GM23338 (cell line): Measurements from ENCODE around the gene NSMCE1. TPM values are rescaled to one million over a fixed set of nuclear protein-coding genes. Genes with fewer than 3 reads are reported as not detected.
"Not testable (repeated sequence)": the region's sequence is repeated elsewhere in the genome, so short reads cannot be mapped to it uniquely, and the experiment has no call there.

Experiments used
- ATAC-seq: fragments of 200-7000 bp; cut with Tn5 transposase; 3 replicates; pipeline ENCODE4 v1.9.1; 2020
- DNase-seq: peaks from one replicate; pipeline ENCODE4 v3.0.0-alpha.2; 2015; ENCODE audit warnings: low spot score
- H2AFZ ChIP-seq: fragments of 200-600 bp; sonication (generic); 2 replicates; pipeline ENCODE4 v1.8.0; 2016; ENCODE audit warnings: antibody characterized with exemption, mild to moderate bottlenecking, moderate library complexity
- H3F3A ChIP-seq: fragments of 200-600 bp; sonication (generic); replicated peaks from 2 replicates; pipeline ENCODE4 v1.8.0; 2017; ENCODE audit warnings: antibody characterized with exemption, mixed run types, low read depth
- H3K27ac ChIP-seq: fragments of 200-600 bp; sonication (generic); 2 replicates; pipeline ENCODE4 v1.6.1; 2016; ENCODE audit warnings: low read depth
- H3K27me3 ChIP-seq: fragments of 200-600 bp; sonication (generic); 2 replicates; pipeline ENCODE4 v1.8.0; 2016; ENCODE audit warnings: mild to moderate bottlenecking, mixed run types, moderate library complexity; ENCODE audit not compliant: insufficient read depth
- H3K36me3 ChIP-seq: fragments of 200-600 bp; sonication (generic); 2 replicates; pipeline ENCODE4 v1.8.0; 2016; ENCODE audit warnings: mild to moderate bottlenecking; ENCODE audit not compliant: insufficient read depth
- H3K4me1 ChIP-seq: fragments of 200-600 bp; sonication (generic); 2 replicates; pipeline ENCODE4 v1.8.0; 2016; ENCODE audit warnings: mild to moderate bottlenecking, moderate library complexity; ENCODE audit not compliant: insufficient read depth
- H3K4me2 ChIP-seq: fragments of 200-600 bp; sonication (generic); 2 replicates; pipeline ENCODE4 v1.7.1; 2017; ENCODE audit warnings: mixed run types
- H3K4me3 ChIP-seq: fragments of 200-600 bp; sonication (generic); 2 replicates; pipeline ENCODE4 v1.6.1; 2016; ENCODE audit warnings: mixed run types
- H3K79me2 ChIP-seq: fragments of 200-600 bp; sonication (generic); replicated peaks from 2 replicates; pipeline ENCODE4 v1.8.0; 2017; ENCODE audit warnings: mild to moderate bottlenecking; ENCODE audit not compliant: insufficient read depth
- H3K9me2 ChIP-seq: fragments of 200-600 bp; sonication (generic); 2 replicates; pipeline ENCODE4 v1.8.0; 2017; ENCODE audit not compliant: insufficient read depth
- H4K20me1 ChIP-seq: fragments of 200-600 bp; sonication (generic); replicated peaks from 2 replicates; pipeline ENCODE4 v1.8.0; 2017; ENCODE audit warnings: mild to moderate bottlenecking; ENCODE audit not compliant: insufficient read depth
- H3K27ac Mint-ChIP-seq: 2 replicates; pipeline ENCODE4 v1.8.0; 2020; ENCODE audit warnings: inconsistent platforms, mild to moderate bottlenecking, moderate library complexity, mixed read lengths
- H3K27me3 Mint-ChIP-seq: 3 replicates; pipeline ENCODE4 v1.8.0; 2022; ENCODE audit warnings: low read depth, mild to moderate bottlenecking, moderate library complexity, mixed read lengths, inconsistent platforms; ENCODE audit not compliant: insufficient read depth, poor library complexity
- H3K36me3 Mint-ChIP-seq: 3 replicates; pipeline ENCODE4 v1.8.0; 2021; ENCODE audit warnings: low read depth, mild to moderate bottlenecking, inconsistent platforms, moderate library complexity, mixed read lengths
- H3K4me1 Mint-ChIP-seq: 3 replicates; pipeline ENCODE4 v1.8.0; 2020; ENCODE audit warnings: mild to moderate bottlenecking, inconsistent platforms, mixed read lengths
- H3K4me3 Mint-ChIP-seq: 3 replicates; pipeline ENCODE4 v1.8.0; 2021; ENCODE audit warnings: moderate library complexity, mild to moderate bottlenecking, inconsistent platforms, mixed read lengths
- H3K9me3 Mint-ChIP-seq: 3 replicates; pipeline ENCODE4 v1.8.0; 2020; ENCODE audit warnings: moderate library complexity, mild to moderate bottlenecking, inconsistent platforms, mixed read lengths
- CREB1 ChIP-seq: fragments of 250-450 bp; sonication (Bioruptor Pico); IDR thresholded peaks from 2 replicates; pipeline ENCODE4 v1.5.0; 2020; ENCODE audit warnings: low read depth, mild to moderate bottlenecking, moderate library complexity
- EZH2 ChIP-seq: fragments of 200-600 bp; sonication (generic); IDR thresholded peaks from one replicate; pipeline ENCODE4 v1.8.0; 2017; ENCODE audit warnings: antibody characterized with exemption, mild to moderate bottlenecking, low read depth; ENCODE audit not compliant: unreplicated experiment
- EZH2phosphoT487 ChIP-seq: fragments of 200-600 bp; sonication (generic); IDR thresholded peaks from one replicate; pipeline ENCODE4 v1.8.1; 2018; ENCODE audit warnings: antibody characterized with exemption; ENCODE audit not compliant: unreplicated experiment
- JUNB ChIP-seq: IDR thresholded peaks from one replicate; pipeline ENCODE4 v1.6.1; 2016; ENCODE audit warnings: antibody characterized with exemption; ENCODE audit not compliant: unreplicated experiment
- POLR2AphosphoS5 ChIP-seq: IDR thresholded peaks from 2 replicates; pipeline ENCODE4 v1.6.1; 2016; ENCODE audit warnings: antibody characterized with exemption, low read depth
- ZNF114 ChIP-seq: fragments of 250-450 bp; sonication (Bioruptor Pico); IDR thresholded peaks from 2 replicates; pipeline ENCODE4 v1.5.0; 2020; ENCODE audit warnings: mild to moderate bottlenecking, moderate library complexity
- ZNF331 ChIP-seq: fragments of 250-450 bp; sonication (Bioruptor Pico); IDR thresholded peaks from 2 replicates; pipeline ENCODE4 v1.5.0; 2020; ENCODE audit warnings: low read depth, mild to moderate bottlenecking, moderate library complexity
- polyA plus RNA-seq: library from polyadenylated mRNA; unstranded; fragments of >200 nt; fragmentation: Nextera tagmentation; extraction: Ambion mirVana; gene quantifications from 2 replicates; pipeline ENCODE4 v1.2.1, GENCODE V29; 2016
- total RNA-seq: library from RNA; depleted of rRNA; stranded (reverse); fragments of >200 nt; shearing (Covaris generic); gene quantifications from 2 replicates; pipeline ENCODE4 v1.2.3, GENCODE V29; 2014
- TF ChIP-seq, protein P1 (sequence below): fragments of 250-450 bp; sonication (Bioruptor Pico); IDR thresholded peaks from 2 replicates; pipeline ENCODE4 v1.5.0; 2020; ENCODE audit warnings: mild to moderate bottlenecking, moderate library complexity
- TF ChIP-seq, protein P2 (sequence below): IDR thresholded peaks from 2 replicates; pipeline ENCODE4 v1.6.1; 2016; ENCODE audit warnings: antibody characterized with exemption
- TF ChIP-seq, protein P3 (sequence below): IDR thresholded peaks from one replicate; pipeline ENCODE4 v1.6.1; 2018; ENCODE audit warnings: antibody characterized with exemption; ENCODE audit not compliant: unreplicated experiment

The NSMCE1 gene
- total and polyA plus RNA-seq, 2 experiments from 2014 or later: 30.6 to 50.8 TPM

DNA sequence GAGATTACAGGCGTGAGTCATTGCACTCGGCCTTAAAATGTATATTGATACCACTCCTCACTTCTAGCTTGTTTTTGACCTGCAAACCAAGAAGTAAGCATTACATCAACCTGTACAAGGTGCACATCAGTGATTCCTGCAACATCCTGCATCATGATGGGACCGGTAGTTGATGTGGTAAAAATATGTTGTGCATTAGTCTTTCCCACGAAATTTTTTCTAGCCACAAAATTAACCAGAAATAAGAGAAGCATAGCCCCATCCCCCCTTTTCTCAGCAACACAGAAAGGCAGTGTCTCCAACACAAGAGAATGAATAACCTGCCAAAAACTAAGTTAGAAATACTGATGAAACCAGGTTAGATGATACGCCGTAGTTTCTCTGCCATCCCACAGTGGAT lies 21.1 kb upstream of the NSMCE1 start:
- Histone ChIP-seq H3K4me1 (no peaks in the 10 kb centered on the region), H3K27me3 (no peaks in the 10 kb centered on the region), H2AFZ (no peak overlapping the region; the same call in 1 of the 2 replicates), H3K9me2 (no peaks in the 10 kb centered on the region), H4K20me1 (no peaks in the 10 kb centered on the region), H3K27ac (no peak overlapping the region), H3K79me2 (no peaks in the 10 kb centered on the region), H3K4me2 (no peak overlapping the region), H3K36me3 (no peaks in the 10 kb centered on the region), H3K4me3 (no peak overlapping the region), H3F3A (no peaks in the 10 kb centered on the region)
- Mint-ChIP-seq H3K27me3 (peaks cover 5% of the 10 kb centered on the region), H3K4me3 (no peak overlapping the region), H3K36me3 (peaks cover 3% of the 10 kb centered on the region; the same call in 2 of the 3 replicates), H3K4me1 (no peaks in the 10 kb centered on the region), H3K9me3 (peaks cover 3% of the 10 kb centered on the region; the same call in 1 of the 3 replicates), H3K27ac (no peak overlapping the region)
- TF ChIP-seq EZH2phosphoT487: no peak
- TF ChIP-seq, protein P1, sequence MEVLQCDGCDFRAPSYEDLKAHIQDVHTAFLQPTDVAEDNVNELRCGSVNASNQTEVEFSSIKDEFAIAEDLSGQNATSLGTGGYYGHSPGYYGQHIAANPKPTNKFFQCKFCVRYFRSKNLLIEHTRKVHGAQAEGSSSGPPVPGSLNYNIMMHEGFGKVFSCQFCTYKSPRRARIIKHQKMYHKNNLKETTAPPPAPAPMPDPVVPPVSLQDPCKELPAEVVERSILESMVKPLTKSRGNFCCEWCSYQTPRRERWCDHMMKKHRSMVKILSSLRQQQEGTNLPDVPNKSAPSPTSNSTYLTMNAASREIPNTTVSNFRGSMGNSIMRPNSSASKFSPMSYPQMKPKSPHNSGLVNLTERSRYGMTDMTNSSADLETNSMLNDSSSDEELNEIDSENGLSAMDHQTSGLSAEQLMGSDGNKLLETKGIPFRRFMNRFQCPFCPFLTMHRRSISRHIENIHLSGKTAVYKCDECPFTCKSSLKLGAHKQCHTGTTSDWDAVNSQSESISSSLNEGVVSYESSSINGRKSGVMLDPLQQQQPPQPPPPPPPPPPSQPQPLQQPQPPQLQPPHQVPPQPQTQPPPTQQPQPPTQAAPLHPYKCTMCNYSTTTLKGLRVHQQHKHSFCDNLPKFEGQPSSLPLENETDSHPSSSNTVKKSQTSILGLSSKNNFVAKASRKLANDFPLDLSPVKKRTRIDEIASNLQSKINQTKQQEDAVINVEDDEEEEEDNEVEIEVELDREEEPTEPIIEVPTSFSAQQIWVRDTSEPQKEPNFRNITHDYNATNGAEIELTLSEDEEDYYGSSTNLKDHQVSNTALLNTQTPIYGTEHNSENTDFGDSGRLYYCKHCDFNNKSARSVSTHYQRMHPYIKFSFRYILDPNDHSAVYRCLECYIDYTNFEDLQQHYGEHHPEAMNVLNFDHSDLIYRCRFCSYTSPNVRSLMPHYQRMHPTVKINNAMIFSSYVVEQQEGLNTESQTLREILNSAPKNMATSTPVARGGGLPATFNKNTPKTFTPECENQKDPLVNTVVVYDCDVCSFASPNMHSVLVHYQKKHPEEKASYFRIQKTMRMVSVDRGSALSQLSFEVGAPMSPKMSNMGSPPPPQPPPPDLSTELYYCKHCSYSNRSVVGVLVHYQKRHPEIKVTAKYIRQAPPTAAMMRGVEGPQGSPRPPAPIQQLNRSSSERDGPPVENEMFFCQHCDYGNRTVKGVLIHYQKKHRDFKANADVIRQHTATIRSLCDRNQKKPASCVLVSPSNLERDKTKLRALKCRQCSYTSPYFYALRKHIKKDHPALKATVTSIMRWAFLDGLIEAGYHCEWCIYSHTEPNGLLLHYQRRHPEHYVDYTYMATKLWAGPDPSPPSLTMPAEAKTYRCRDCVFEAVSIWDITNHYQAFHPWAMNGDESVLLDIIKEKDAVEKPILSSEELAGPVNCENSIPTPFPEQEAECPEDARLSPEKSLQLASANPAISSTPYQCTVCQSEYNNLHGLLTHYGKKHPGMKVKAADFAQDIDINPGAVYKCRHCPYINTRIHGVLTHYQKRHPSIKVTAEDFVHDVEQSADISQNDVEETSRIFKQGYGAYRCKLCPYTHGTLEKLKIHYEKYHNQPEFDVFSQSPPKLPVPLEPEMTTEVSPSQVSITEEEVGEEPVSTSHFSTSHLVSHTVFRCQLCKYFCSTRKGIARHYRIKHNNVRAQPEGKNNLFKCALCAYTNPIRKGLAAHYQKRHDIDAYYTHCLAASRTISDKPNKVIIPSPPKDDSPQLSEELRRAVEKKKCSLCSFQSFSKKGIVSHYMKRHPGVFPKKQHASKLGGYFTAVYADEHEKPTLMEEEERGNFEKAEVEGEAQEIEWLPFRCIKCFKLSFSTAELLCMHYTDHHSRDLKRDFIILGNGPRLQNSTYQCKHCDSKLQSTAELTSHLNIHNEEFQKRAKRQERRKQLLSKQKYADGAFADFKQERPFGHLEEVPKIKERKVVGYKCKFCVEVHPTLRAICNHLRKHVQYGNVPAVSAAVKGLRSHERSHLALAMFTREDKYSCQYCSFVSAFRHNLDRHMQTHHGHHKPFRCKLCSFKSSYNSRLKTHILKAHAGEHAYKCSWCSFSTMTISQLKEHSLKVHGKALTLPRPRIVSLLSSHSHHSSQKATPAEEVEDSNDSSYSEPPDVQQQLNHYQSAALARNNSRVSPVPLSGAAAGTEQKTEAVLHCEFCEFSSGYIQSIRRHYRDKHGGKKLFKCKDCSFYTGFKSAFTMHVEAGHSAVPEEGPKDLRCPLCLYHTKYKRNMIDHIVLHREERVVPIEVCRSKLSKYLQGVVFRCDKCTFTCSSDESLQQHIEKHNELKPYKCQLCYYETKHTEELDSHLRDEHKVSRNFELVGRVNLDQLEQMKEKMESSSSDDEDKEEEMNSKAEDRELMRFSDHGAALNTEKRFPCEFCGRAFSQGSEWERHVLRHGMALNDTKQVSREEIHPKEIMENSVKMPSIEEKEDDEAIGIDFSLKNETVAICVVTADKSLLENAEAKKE: no peak
- no peak for TF ChIP-seq ZNF114 (CRISPR knock-in tag)
- TF ChIP-seq, protein P2, sequence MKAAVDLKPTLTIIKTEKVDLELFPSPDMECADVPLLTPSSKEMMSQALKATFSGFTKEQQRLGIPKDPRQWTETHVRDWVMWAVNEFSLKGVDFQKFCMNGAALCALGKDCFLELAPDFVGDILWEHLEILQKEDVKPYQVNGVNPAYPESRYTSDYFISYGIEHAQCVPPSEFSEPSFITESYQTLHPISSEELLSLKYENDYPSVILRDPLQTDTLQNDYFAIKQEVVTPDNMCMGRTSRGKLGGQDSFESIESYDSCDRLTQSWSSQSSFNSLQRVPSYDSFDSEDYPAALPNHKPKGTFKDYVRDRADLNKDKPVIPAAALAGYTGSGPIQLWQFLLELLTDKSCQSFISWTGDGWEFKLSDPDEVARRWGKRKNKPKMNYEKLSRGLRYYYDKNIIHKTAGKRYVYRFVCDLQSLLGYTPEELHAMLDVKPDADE: no peak
- no peak for TF ChIP-seq JUNB
- TF ChIP-seq, protein P3, sequence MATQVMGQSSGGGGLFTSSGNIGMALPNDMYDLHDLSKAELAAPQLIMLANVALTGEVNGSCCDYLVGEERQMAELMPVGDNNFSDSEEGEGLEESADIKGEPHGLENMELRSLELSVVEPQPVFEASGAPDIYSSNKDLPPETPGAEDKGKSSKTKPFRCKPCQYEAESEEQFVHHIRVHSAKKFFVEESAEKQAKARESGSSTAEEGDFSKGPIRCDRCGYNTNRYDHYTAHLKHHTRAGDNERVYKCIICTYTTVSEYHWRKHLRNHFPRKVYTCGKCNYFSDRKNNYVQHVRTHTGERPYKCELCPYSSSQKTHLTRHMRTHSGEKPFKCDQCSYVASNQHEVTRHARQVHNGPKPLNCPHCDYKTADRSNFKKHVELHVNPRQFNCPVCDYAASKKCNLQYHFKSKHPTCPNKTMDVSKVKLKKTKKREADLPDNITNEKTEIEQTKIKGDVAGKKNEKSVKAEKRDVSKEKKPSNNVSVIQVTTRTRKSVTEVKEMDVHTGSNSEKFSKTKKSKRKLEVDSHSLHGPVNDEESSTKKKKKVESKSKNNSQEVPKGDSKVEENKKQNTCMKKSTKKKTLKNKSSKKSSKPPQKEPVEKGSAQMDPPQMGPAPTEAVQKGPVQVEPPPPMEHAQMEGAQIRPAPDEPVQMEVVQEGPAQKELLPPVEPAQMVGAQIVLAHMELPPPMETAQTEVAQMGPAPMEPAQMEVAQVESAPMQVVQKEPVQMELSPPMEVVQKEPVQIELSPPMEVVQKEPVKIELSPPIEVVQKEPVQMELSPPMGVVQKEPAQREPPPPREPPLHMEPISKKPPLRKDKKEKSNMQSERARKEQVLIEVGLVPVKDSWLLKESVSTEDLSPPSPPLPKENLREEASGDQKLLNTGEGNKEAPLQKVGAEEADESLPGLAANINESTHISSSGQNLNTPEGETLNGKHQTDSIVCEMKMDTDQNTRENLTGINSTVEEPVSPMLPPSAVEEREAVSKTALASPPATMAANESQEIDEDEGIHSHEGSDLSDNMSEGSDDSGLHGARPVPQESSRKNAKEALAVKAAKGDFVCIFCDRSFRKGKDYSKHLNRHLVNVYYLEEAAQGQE: no peak
- TF ChIP-seq EZH2: no peak
- no peak for TF ChIP-seq POLR2AphosphoS5
- TF ChIP-seq ZNF331 (CRISPR knock-in tag): no peak
- TF ChIP-seq CREB1 (CRISPR knock-in tag): no peak
- no peak for DNase-seq
- no peak for ATAC-seq

DNA sequence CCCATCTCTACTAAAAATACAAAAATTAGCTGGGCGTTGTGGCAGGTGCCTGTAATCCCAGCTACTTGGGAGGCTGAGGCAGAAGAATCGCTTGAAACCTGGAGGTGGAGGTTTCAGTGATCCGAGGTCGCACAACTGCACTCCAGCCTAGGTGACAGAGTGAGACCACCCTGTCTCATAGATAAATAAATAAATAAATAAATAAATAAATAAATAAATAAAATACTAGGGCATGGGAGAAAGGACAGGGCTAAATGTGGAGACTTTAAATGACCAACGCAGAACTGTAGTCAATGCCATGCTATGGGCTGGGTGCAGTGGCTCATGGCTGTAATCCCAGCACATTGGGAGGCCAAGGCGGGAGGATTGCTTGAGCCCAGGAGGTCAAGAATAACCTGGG lies 19.7 kb upstream of the NSMCE1 start:
- H3K79me2 ChIP-seq, H3K27ac ChIP-seq, H3K27me3 Mint-ChIP-seq, H3K27ac Mint-ChIP-seq, H3K27me3 ChIP-seq, H3K4me2 ChIP-seq, H3K9me2 ChIP-seq, H3K9me3 Mint-ChIP-seq, H3K4me3 ChIP-seq, H3K36me3 Mint-ChIP-seq, DNase-seq, H3K4me1 ChIP-seq, ATAC-seq, H3K4me1 Mint-ChIP-seq, H3K36me3 ChIP-seq, H3K4me3 Mint-ChIP-seq, H4K20me1 ChIP-seq, H3F3A ChIP-seq, H2AFZ ChIP-seq: not testable (repeated sequence)
